IPS-NIHi7 (cell line): ENCODE measurements around the gene DTD1.

Experiments used
- DNase-seq: peaks from one replicate; pipeline ENCODE4 v3.0.0; 2012; ENCODE audit warnings: mixed read lengths; ENCODE audit errors: extremely low spot score

Gene DTD1

DNA sequence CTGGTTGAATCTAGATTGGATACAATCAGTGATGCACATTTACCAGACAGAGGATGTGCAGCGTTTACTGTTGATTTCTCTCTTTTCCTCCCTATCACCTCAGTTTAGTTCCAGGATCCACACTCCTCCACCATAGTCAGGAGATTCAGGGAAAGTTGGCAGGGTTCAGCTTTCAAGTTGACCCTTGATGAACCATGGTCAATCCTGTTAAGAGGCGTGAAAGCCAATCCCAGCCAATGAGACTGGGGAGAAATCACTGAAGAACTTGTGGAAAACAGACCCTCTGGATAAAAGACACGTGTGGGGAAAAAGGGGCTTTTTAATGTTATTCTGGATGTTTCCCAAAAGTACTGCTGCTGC, 206.6 kb downstream of the DTD1 start:
- no peak for DNase-seq

DNA sequence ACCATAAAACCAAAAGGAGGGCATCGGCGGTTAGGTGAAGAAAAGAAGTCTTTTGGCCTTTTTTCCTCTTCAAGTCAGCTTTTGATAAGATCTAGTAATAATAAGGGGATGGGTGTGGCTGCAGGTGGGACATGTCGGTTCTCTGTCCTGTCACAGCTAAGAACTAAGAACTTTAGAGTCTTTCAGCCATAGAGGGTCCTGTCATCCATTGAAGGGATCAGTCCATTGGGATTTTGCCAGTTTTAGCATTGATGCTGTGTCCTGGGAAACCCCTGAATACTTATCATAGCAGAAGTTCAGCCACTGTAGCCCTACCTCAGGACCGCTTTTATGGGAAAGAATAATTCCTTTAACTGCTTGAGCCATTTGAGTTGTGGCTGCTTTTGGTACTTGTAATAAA, 207.5 kb downstream of the DTD1 start:
- DNase-seq = no peak

DNA sequence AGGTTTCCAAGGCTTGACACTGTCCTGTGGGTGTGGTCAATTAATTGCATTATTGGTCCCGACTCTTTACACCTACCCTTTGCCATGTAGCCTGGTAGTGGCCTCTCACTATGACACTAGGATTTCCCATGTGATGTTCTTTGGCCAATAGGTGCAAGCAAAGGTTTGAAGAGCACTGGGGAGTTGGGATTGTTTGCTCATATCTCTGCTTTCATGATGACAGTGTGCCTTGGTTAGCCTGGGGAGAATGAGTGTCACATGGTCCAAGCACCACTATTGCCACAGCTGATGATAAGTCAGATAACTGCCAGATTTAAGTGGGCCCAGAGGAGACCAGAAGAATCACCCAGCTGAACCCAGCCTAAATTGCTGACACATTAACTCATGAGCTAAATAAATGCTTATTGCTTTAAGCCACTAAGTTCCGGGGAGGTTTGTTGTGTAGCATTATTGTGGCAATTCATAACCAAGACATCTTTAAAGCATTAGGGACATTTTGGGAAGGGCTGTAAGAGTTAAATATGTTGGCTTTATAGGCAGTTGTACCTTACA, 208.5 kb downstream of the DTD1 start:
- DNase-seq = no peak

DNA sequence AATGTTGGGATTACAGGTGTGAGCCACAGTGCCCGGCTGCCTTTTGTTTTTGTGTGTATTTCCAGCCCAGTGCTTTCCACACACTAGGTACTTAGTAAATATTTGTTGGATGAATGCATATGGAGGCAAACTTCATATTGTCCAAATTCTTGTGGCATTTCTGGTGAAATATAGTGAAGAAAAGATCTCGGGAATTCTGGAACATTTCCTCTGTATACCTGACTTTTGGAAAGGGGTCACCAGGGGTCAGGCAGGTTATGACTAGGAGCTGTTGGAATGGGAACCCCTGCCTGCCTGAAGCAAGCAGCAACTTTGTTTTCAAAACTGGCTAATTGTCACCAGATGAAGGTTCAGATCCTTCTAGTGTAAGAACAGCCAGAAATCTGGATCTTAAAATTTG, 213.7 kb downstream of the DTD1 start:
- DNase-seq = no peak

DNA sequence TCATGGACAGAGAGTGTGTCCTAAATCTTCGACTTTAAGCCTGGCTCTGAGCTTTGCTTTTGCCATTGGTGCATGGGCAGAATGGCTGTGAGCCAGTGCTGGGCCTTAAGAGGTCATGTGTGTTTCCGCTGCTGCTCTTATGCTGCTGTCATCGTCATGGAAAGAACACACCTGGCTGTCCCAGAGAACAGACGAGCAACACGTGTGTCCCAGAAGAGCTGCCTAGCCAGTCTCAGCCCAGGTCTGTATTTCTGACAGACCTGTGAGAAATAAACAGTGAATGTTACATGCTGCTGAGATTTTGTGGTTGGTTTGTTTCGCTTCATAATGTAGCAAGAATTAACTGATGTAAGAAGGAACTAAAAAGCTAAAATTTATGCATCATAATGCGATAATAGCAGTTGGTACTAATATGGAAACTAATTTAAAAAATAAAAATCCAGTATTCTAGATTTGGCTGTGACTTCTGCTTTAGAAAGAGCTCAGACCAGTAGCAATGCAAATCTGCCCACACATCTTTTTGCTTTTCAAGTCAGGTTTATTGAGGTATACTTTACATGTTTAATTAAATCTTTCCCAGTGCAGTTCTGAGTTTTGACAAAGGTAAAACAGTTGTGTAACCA, 214.3 kb downstream of the DTD1 start:
- no peak for DNase-seq

DNA sequence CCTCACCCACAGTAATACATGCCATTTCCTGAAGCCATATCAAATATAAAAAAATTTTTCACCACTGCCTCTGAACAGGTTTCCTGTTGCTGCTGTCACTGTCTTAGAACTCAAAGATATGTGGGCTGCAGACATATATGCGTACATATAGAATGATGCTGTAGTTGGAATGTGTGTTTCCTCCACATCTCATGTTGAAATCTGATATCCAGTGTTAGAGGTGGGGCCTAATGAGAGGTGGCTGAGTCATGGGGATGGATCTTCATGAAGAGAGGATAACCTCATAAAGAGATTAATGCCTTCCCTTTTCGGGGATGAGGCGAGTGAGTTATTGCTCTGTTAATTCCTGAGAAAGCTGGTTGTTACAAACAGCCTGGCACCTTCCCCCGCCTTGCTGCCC, 218.0 kb downstream of the DTD1 start:
- no peak for DNase-seq

DNA sequence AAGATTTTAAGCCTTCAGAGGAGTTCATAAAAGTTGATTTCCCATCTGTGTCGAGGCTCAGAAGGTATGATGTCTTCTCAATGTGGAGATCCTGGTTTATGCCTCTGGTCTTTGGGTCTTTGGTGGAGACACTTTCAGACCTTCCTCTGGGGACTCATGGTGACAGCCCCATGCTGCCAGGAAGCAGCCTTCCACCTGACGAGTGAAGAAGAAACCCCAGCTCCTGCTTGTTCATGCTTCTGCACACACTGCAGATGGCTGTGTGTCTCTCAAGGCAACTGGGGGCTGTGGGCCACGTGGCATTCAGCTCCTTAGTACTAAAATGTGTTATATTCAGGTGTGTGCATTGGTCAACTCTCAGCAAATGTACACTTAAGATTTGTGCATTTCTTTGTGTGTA, 220.9 kb downstream of the DTD1 start:
- DNase-seq = no peak

DNA sequence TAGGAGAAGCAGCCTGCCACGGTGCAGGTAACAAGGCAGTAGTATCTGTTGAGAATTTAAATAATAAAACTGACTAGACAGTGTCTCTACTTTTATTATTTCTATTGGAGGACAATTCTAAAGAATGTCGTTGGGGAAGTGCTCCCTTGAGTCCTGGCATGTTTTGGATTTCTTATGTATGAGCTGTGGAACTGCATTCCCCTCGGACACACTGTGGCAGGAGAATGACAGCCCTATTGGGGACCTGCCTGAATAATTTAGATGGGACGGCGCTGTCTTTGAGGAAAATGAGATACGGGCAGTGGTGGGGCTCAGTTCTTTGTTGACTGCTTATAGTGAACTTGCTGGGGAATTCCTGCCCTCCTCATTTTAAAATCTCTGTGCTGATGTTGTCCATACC, 223.3 kb downstream of the DTD1 start:
- DNase-seq = no peak

DNA sequence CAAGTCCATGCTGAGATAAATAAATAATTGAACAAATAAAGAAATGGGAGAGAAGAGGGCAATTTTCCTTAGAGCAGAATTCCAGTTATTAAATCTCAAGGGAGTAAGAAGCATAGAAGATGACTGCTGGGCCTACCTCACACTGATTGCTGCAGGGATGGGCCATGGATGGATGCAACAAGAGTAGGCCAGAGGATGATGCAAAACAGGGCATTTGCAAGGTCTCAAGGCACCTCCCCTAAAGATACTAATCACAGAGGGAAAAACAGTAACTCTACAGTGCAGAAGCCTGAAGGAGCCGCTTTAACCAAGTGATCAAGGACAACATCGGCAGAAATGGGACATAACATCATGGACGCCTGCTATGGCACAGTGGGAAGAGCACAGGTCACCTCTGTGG, 224.1 kb downstream of the DTD1 start:
- no peak for DNase-seq

DNA sequence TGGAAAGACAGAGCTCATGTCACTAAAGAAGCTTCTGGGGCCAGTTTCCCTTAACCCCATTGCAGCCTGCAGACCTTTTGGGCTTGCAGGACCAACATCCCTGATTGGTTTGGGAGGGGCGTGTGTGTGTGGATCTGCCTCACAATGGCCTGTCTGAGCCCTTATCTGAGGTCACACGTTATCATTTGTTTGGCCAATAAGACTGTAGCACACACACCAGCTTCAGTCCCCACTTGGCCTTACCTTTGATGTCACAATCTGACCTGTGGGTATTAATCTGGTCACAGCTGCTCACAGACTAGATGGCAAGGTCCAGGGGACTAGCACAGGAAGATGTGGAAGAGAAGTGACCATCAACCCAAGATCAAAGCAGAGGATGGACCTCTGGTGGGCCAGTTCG, 225.6 kb downstream of the DTD1 start, which contains the start of gene SCP2D1:
SCP2D1 (plus strand) TSS at position 301 of the 400 bp plus-strand sequence; CDS start at position 334, 33 bp downstream.
- no peak for DNase-seq

DNA sequence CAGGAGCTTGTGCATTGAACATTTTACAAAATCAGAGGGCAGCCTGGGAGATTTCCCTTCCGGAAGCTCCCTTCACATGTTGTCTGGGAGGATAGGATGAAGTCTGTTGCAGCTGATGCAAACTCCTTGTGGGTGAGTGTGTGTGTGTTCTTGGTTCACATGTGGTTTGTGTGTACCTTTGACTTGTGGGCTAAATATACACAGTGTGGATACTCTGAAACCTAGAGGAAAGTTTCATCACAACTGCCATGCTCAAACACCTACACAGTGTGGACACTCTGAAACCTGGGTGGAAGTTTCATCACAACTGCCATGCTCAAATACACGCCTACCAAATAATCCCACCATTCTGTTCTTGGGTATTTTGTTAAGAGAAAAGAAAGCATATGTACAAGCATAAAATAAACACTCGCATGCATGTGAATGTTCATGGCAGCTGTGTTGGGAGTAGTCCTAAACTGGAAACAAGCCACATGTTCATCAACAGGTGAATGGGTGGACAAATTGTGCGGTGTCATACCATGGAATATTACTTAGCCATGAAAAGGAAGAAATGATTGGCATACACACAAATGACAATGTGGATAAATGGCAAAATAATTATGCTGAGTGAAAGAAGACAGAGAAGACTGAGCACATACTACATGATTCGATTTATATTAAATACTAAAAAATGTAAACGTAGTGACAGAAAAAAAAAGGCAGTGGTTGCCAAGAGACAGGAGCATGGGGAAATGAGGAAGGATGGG, 227.5 kb downstream of the DTD1 start:
- DNase-seq = no peak
